Measurements from ENCODE around the gene CDK2.
"Not testable (repeated sequence)": the region's sequence is repeated elsewhere in the genome, so short reads cannot be mapped to it uniquely, and the experiment has no call there.

The CDK2 gene

GRCh38 chr12:55982319-55982936, 15.8 kb downstream of the CDK2 start:
- DNase-seq: no peak

DNA sequence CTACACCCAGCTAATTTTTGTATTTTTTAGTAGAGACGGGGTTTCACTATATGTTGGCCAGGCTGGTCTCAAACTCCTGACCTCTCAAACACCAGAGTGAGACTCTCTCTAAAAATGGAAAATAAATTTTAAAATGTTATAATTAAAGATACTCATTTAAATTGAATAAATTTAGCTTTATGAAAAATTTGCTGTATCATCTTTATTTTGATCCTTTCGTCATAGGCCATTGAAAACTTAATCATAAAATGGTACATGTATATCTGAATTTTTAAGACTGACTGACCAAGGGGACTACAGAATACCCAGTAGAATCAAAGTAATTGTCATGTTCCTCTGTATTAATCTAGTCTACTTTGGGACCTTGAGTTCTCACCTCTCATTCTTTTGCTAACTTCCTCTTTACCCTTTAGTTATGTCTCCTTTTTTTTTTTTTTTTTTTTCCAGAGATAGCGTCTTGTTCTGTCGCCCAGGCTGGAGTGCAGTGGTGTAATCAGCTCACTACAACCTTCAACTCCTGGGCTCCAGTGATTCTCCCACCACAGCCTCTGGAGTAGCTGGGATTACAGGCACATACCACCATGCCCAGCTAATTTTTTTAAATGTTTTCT, 16.7 kb downstream of the CDK2 start:
- no peak for DNase-seq

- DNase-seq: no peak
These were observed 18.2 kb downstream of the CDK2 start for GRCh38 chr12:55984861-55985260.

- no peak for DNase-seq
These were observed 18.7 kb downstream of the CDK2 start for GRCh38 chr12:55985341-55985740.

GRCh38 chr12:55985976-55986375, 19.3 kb downstream of the CDK2 start:
- DNase-seq: not testable (repeated sequence)

DNA sequence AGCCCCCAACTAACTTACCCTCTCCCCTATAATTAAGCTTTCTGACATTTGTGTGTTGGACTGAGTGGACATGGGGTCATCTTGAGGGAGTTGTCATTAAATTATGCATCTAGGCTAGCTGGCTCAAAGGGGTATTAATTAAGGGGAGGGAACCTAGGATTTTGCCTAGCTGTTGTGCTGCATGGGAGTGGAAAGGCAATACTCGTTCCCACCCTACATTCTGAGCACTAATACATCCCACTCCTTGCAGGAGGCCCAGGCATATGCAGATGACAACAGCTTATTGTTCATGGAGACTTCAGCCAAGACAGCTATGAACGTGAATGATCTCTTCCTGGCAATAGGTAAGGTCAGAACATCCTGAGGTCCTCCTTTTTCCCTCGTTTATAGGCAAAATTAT, 24.5 kb downstream of the CDK2 start:
- DNase-seq: no peak

- DNase-seq: no peak
These were observed 26.7 kb downstream of the CDK2 start for GRCh38 chr12:55993230-55993853.

DNA sequence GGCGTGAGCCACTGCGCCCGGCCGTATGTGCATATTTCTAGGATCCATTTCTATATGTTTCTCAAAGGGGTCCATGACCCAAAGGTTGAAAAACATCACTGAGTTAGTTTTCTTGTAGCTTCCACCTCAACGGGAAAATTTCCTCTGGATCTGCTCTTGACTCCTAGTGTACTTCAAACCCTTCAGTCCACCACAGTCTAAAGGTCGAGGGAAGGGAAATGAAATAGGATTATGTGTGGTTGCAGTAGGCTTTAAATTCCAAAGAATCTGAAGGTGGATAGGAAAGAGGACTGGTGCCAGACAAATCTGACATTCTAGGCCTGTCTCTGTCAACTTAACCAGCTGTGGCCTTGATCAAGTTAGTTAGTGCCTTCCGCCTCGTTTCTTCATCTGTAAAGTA, 28.7 kb downstream of the CDK2 start:
- no peak for DNase-seq

DNA sequence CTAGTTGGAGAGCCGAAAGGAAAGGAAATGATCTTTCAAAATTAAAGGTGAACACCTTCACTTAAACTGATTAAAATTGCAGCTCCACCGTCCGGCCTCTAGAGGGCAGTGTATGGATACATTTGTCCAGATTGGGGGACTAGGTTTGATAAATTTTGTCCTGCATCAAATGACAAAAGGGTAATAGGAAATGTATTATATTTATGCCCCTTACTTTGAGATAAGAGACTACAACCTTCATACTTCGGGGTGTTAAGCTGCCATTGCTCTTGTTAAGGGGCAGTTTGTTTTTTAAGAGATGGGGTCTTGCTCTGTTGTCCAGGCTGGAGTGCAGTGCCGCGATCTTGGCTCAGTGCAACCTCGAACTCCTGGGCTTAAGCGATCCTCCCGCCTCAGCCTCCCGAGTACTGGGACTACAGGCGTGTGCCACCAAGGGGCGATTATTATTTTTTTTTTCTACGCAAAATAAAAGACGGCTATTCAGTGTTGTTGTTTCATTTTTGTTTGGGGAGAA, 29.6 kb downstream of the CDK2 start:
- DNase-seq: peak; percentile 55 to 71

DNA sequence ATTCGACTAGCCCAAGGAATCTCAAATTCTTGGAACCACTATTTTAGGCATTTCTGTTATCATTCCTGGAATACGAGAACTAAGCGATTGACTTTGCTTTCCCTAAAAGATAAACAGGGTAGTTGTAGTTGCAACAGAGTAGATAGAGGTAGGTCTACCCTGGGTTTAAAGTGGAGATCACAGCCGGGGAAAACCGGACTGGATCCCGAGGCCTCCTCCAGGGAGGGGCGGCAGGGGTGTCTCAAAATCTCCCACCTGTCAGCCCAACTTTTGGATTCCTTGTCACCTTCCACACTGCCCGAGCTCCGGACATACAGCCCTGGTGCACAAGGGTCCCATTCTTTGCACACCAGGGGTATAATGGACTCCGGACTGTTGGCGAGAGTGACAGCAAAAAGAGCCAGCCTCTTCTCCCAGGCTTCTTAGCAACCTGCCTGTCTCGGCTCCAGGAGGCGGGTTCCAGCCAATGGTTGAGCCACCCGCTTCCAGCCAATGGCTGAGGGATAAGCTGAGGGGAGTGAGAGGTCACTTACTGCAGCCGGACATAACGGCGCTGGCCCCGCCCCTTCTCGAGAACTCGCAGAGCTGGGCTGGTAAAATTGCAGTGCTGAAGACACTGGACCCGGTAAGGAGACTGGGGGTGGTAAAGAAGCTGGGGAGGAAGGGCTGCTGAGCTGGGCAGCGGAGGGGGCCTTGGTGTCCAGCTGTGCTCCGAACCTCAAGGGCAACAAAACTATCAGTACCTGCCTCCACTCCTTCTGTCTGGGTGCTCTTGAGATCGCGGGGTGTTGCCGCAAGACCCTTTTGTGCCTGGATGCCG, 30.3 kb downstream of the CDK2 start, which contains the start of gene SUOX:
SUOX (plus strand) TSS at position 562 of the 820 bp plus-strand sequence. CDS start 4,946 bp downstream, outside the sequence.
- peak; percentile 20 to 51 for DNase-seq

DNA sequence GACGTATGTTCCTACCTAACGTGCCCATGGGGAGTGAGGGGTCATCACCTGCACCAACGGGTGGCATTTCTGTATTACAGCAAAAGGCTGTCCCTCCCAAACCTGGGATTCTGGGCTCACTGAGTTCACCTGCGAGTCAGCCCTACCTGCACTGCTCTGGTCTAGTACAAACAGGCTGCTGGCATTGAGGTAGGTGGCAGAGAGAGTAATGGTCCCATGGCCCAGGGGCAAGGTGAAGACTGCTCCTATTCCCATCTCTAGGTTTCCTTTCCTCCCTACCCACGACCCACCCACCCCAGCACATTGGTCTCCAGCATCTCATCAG, 30.9 kb downstream of the CDK2 start:
- no peak for DNase-seq

GRCh38 chr12:55999522-55999921, 32.9 kb downstream of the CDK2 start:
- DNase-seq: not testable (repeated sequence)

DNA sequence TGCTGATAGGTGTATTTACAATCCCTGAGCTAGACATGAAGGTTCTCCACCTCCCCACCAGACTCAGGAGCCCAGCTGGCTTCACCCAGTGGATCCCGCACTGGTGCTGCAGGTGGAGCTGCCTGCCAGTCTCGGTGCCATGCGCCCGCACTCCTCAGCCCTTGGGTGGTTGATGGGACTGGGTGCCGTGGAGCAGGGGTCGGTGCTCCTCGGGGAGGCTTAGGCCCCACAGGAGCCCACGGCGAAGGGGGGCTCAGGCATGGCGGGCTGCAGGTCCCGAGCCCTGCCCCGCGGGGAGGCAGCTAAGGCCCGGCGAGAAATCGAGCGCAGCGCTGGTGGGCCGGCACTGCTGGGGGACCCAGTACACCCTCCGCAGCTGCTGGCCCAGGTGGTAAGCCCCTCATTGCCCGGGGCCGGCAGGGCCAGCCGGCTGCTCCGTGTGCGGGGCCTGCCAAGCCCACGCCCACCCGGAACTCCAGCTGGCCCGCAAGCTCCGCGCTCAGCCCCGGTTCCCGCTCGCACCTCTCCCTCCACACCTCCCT, 33.4 kb downstream of the CDK2 start:
- not testable (repeated sequence) for DNase-seq

GRCh38 chr12:56001487-56002100, 35.0 kb downstream of the CDK2 start:
- no peak for DNase-seq

- DNase-seq: not testable (repeated sequence)
These were observed 36.7 kb downstream of the CDK2 start for GRCh38 chr12:56003376-56003775.

DNA sequence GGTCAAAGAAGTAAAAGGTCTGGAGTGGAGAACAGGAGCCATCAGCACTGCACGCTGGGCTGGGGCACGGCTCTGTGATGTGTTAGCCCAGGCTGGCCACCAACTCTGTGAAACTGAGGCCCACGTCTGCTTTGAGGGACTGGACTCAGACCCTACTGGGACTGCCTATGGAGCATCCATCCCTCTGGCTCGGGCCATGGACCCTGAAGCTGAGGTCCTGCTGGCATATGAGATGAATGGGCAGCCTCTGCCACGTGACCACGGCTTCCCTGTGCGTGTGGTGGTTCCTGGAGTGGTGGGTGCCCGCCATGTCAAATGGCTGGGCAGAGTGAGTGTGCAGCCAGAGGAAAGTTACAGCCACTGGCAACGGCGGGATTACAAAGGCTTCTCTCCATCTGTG, 37.6 kb downstream of the CDK2 start:
- no peak for DNase-seq

DNA sequence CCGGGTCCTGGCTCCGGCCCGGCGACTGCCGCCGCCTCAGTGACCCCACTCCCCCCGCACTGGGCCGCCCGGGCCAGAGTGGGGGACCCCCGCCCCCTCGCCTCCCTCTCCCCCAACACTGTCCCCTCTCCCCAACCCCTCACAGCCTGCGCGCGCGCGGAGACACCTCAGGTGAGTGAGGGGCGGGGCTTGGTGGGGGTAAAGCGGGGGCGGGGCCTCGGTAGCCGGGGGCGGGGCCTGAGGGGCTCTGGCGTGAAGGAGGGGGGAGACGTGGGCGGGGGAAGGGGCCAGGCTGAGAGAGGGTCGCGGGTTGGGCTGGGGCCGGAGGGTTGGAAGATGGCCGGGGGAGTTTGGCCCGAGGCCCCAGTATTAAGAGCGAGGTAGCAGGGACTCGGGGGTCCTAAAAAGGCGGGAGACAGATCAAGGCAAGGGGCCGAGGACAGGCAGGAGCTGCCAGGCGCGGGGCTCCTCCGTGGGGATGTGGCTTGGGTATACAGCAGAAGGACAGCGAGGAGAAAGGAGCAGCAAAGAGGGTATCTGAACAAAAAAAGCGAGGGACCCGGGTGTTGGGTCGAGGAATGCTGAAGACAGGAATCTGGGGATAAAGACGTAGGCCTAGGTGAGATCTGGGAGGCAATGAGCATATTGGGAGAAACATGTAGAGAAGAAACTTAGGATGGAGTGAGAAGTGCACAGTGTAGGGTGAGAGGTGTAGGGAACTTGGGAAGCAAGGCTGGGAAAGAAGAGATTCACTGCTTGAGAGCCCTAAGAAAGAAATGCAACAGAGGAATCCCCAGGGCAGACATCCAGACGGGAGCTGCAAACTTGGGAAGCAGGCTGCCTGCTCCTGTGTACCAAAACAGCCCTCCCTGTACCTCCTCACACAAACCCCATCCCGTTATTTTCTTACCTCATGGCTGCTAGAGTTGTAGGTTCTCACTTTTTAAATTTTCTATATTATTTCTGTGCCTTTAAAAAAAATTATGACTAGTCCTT, 41.2 kb downstream of the CDK2 start:
- peak; percentile 75 to 76 for DNase-seq

GRCh38 chr12:56010111-56010570, 43.5 kb downstream of the CDK2 start:
- no peak for DNase-seq

- DNase-seq: no peak
These were observed 45.0 kb downstream of the CDK2 start for GRCh38 chr12:56011509-56012090.

DNA sequence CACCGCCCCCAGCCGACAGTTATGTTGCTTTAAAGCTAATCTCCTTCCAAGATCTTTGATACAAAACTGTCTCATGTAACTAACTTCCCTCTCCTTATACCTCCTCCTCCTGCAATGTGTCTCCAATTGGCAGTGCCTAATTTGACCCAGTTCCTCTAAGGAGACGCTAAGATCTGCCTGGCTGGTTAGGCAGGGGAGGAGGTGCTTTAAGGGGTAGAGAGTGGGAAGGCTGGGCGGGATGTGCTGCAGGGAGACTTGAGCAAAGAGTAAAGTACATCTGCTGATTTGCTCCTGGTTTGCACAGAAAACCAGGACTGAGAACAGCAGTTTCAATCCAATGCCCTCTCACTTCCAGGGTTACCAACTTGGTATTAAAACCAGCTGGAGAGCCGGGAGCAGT, 46.9 kb downstream of the CDK2 start:
- no peak for DNase-seq

- no peak for DNase-seq
These were observed 47.6 kb downstream of the CDK2 start for GRCh38 chr12:56014205-56014604.

Measured in stimulated activated CD4-positive, alpha-beta T cell treated with anti-CD3 and anti-CD28 coated beads, Interleukin-2, amount 100 ng/mL, for 24 hours (primary cell).